Effector memory CD4-positive, alpha-beta T cell (primary cell): ENCODE measurements around the gene MMUT.
"Not testable (repeated sequence)": the region's sequence is repeated elsewhere in the genome, so short reads cannot be mapped to it uniquely, and the experiment has no call there.

ENCODE experiments used
- DNase-seq, 3 donors: peaks; one replicate each; pipeline ENCODE4 v3.0.0-alpha.2; 2020
- H3K27ac ChIP-seq: 2 replicates; pipeline ENCODE4 v1.7.0; 2013; ENCODE audit warnings: mild to moderate bottlenecking, low read length, moderate library complexity; ENCODE audit not compliant: insufficient read depth, poor library complexity, severe bottlenecking
- H3K27me3 ChIP-seq: replicated peaks from 2 replicates; pipeline ENCODE4 v1.7.0; 2013; ENCODE audit warnings: mild to moderate bottlenecking, low read length; ENCODE audit not compliant: insufficient read depth, control insufficient read depth, poor library complexity, severe bottlenecking
- H3K36me3 ChIP-seq: 2 replicates; pipeline ENCODE4 v1.7.0; 2013; ENCODE audit warnings: mild to moderate bottlenecking, low read length, moderate library complexity; ENCODE audit not compliant: control insufficient read depth, insufficient read depth
- H3K4me1 ChIP-seq: 2 replicates; pipeline ENCODE4 v1.7.0; 2013; ENCODE audit warnings: low read length, mild to moderate bottlenecking; ENCODE audit not compliant: control insufficient read depth, insufficient read depth, poor library complexity, severe bottlenecking
- H3K4me3 ChIP-seq: 2 replicates; pipeline ENCODE4 v1.7.0; 2013; ENCODE audit warnings: low read length, low read depth, mild to moderate bottlenecking; ENCODE audit not compliant: insufficient read depth, poor library complexity, severe bottlenecking
- H3K9me3 ChIP-seq: 2 replicates; pipeline ENCODE4 v1.7.0; 2013; ENCODE audit warnings: mild to moderate bottlenecking, low read length, moderate library complexity; ENCODE audit not compliant: control insufficient read depth
- total RNA-seq, 3 donors: gene quantifications; one replicate each; lab custom pipeline; 2026; lab: John Stamatoyannopoulos, UW

The MMUT gene
- total RNA-seq: 14.2 to 18.2 (median 15.4) reads per million in 3 donors

DNA sequence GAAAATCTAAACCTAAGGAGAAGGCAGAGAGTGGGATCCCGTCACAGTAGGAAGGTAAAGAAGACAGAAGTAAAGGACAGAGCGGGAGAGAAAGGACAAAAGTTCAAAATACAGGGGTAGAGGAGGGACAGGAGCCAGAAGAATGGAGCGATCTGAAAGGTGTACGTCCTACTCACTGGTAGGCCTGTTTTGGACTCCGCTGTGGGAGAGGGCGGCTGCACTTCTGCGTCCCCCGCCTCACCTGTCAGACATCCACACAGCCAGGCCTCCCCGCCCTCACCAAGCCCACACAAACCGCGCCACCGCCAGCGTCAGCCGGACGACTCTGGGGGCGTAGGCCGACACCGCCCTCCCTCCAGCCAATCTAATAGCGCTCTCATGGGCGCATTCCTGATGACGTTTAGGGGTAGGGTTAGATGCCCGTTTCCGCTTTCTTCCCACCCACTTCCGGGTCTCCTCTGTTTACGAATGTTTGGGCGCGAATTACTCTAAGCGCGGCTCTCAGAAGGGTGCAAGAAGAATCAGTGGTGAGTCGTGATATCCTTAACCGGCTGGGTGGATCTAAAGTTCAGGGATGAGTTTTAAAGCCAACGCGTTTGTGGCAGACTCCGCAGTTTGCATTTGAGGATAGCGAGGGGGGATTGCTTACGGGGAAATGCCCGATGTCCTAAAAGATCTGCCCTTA lies at the start of gene MMUT, which contains the start of gene CENPQ:
Gene MMUT, minus strand, starts transcription at position 327 of the 685 bp plus-strand sequence. CDS start 3,787 bp downstream, outside the sequence.
Gene CENPQ, plus strand, starts transcription at position 444 of the 685 bp plus-strand sequence. CDS start 6,807 bp downstream, outside the sequence.
- Histone ChIP-seq H3K27ac (peak within 1 kb of the TSS; percentile 74), H3K36me3 (no peaks in the 10 kb centered on the region), H3K9me3 (no peaks in the 10 kb centered on the region), H3K4me3 (peak within 1 kb of the TSS; percentile 73), H3K4me1 (peaks cover 12% of the 10 kb centered on the region), H3K27me3 (no peaks in the 10 kb centered on the region)
- peak; percentile 82 to 87 (median 83) for DNase-seq

- no peaks in the 10 kb centered on the region for H3K36me3 ChIP-seq
- H3K9me3 ChIP-seq: no peaks in the 10 kb centered on the region
- no peak for DNase-seq
- H3K27ac ChIP-seq: no peak overlapping the region
- H3K4me1 ChIP-seq: no peaks in the 10 kb centered on the region
- no peaks in the 10 kb centered on the region for H3K27me3 ChIP-seq
- H3K4me3 ChIP-seq: no peak overlapping the region
Observed at GRCh38 chr6:49509342-49509741, 46.3 kb upstream of the MMUT start.

DNA sequence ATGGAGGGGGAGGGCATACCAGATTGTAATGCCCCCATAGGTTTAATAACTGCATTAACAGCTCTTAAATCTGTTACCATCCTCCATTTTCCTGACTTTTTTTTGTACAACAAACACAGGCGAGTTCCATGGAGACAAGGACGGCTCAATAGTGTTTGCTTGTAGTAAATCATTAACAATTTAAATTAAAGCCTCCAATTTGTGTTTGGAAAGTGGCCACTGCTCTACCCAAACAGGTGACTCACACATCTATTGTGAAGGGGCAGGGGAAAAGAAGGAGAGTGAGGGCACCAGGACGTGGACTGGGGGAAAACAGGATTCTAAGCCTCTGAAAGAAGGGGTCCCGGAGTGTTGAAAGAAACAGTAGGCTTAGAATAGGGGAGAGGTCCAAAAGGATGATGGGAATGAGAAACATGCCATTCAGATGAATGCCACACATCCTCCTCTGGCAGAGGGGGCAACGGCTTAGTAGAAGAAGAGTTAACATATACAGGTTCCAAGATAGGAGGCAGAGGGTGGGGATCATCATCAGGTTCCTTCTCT lies 43.6 kb upstream of the MMUT start:
- H3K4me1 ChIP-seq: no peaks in the 10 kb centered on the region
- no peaks in the 10 kb centered on the region for H3K9me3 ChIP-seq
- H3K4me3 ChIP-seq: no peak overlapping the region
- DNase-seq: no peak
- no peaks in the 10 kb centered on the region for H3K36me3 ChIP-seq
- H3K27ac ChIP-seq: no peak overlapping the region
- no peaks in the 10 kb centered on the region for H3K27me3 ChIP-seq

- Histone ChIP-seq H3K27me3 (no peaks in the 10 kb centered on the region), H3K4me3 (no peak overlapping the region), H3K27ac (no peak overlapping the region), H3K36me3 (no peaks in the 10 kb centered on the region), H3K9me3 (no peaks in the 10 kb centered on the region), H3K4me1 (no peaks in the 10 kb centered on the region)
- no peak for DNase-seq
Observed at GRCh38 chr6:49504666-49505065, 41.6 kb upstream of the MMUT start.

DNA sequence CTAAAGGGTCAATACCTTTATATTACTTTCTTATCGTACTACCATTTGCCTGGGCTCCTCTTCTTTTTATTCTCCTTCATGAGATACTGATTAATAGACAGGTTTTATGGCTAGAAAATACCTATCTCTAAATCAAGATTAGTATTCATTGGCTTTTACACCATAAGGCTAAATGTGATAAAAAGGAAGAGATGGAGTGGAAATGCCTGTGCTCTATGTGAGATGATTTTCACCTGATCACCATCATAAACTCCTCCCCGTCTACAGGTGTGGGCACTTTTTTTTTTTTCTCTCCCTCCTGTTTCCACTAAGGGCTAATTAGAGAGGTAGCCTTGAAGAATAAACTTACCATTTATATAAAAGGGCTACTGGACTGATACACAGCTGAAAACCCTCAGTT lies 36.6 kb upstream of the MMUT start, which contains the start of gene GLYATL3:
Gene GLYATL3, plus strand, starts transcription at position 301 of the 400 bp plus-strand sequence. CDS start 12,068 bp downstream, outside the sequence.
- no peak within 1 kb of the TSS for H3K27ac ChIP-seq
- H3K36me3 ChIP-seq: no peaks in the 10 kb centered on the region
- H3K9me3 ChIP-seq: no peaks in the 10 kb centered on the region
- H3K4me3 ChIP-seq: no peak within 1 kb of the TSS
- DNase-seq: no peak
- no peaks in the 10 kb centered on the region for H3K4me1 ChIP-seq
- no peaks in the 10 kb centered on the region for H3K27me3 ChIP-seq

GRCh38 chr6:49499126-49499525 lies 36.1 kb upstream of the MMUT start:
- Histone ChIP-seq H3K4me1 (no peaks in the 10 kb centered on the region), H3K27ac (no peak overlapping the region), H3K36me3 (no peaks in the 10 kb centered on the region), H3K27me3 (no peaks in the 10 kb centered on the region), H3K9me3 (no peaks in the 10 kb centered on the region), H3K4me3 (no peak overlapping the region)
- DNase-seq: no peak

DNA sequence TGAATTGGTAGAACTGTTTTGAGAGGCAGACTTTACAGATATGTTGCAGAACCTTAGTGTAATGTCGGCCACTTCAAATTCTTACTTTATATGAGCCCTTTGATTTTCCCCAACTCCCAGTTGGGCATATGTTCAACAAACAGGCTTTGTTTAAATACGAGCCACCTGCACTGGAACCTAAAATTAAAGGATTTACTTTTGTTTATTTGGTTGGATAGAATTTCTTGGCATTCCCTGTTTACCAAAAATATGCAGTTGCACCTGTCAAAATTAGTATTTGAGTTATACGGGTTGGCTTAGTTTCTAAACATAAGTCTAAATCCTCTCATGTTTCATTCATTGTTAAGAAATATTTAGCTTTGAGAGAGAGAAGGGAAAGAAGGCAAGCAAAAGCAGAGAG lies 34.3 kb upstream of the MMUT start:
- Histone ChIP-seq H3K27me3 (no peaks in the 10 kb centered on the region), H3K27ac (no peak overlapping the region), H3K36me3 (no peaks in the 10 kb centered on the region), H3K9me3 (no peaks in the 10 kb centered on the region), H3K4me1 (no peaks in the 10 kb centered on the region), H3K4me3 (no peak overlapping the region)
- DNase-seq: no peak

GRCh38 chr6:49490633-49491032 lies 27.6 kb upstream of the MMUT start:
- DNase-seq: no peak
- no peaks in the 10 kb centered on the region for H3K9me3 ChIP-seq
- no peak overlapping the region for H3K4me3 ChIP-seq
- H3K27me3 ChIP-seq: no peaks in the 10 kb centered on the region
- no peaks in the 10 kb centered on the region for H3K4me1 ChIP-seq
- H3K27ac ChIP-seq: no peak overlapping the region
- H3K36me3 ChIP-seq: peaks cover 4% of the 10 kb centered on the region

GRCh38 chr6:49483380-49483779 lies 20.3 kb upstream of the MMUT start:
- not testable (repeated sequence) for H3K27me3 ChIP-seq, DNase-seq, H3K4me1 ChIP-seq, H3K36me3 ChIP-seq, H3K9me3 ChIP-seq, H3K27ac ChIP-seq, H3K4me3 ChIP-seq

- not testable (repeated sequence) for H3K9me3 ChIP-seq, H3K27ac ChIP-seq, H3K27me3 ChIP-seq, H3K36me3 ChIP-seq, DNase-seq, H3K4me3 ChIP-seq, H3K4me1 ChIP-seq
Observed at GRCh38 chr6:49481846-49482245, 18.8 kb upstream of the MMUT start.
